IMR-90 (cell line): ENCODE data around the gene TBX10. TPM values are rescaled to one million over a fixed set of nuclear protein-coding genes. Genes with fewer than 3 reads are reported as not detected.

Source experiments
- ATAC-seq: fragments of 200-7000 bp; cut with Tn5 transposase; 2 replicates; pipeline ENCODE4 v1.9.1; 2020; ENCODE audit warnings: low read depth, mild to moderate bottlenecking, moderate library complexity
- BruUV-seq: library from RNA; stranded (reverse); fragments of 400-500 nt; replicated peaks from 2 replicates; lab custom pipeline; 2021; lab: Mats Ljungman, UMichigan
- CTCF ChIA-PET: fragments of 300-600 bp; formaldehyde crosslinking; extraction: SDS; loops from one replicate; lab custom pipeline; 2021; ENCODE audit warnings: antibody characterized with exemption; lab: Yijun Ruan, JAX
- POLR2A ChIA-PET: fragments of 300-600 bp; sonication (Branson Sonifier 250); formaldehyde crosslinking; loops from one replicate; lab custom pipeline; 2022; ENCODE audit warnings: antibody characterized with exemption; ENCODE audit not compliant: unreplicated experiment; lab: Charles Lee
- DNase-seq: peaks from one replicate; pipeline ENCODE4 v3.0.0; 2013
- H2AFZ ChIP-seq: replicated peaks from 2 replicates; pipeline ENCODE3; 2013; ENCODE audit warnings: low read length, mild to moderate bottlenecking; ENCODE audit not compliant: poor library complexity
- H2AK5ac ChIP-seq: 2 replicates; pipeline ENCODE4 v1.6.1; 2013; ENCODE audit warnings: low read depth, low read length, inconsistent platforms
- H2AK9ac ChIP-seq: replicated peaks from 2 replicates; pipeline ENCODE3; 2013; ENCODE audit warnings: mild to moderate bottlenecking, low read depth, low read length, moderate library complexity; ENCODE audit not compliant: poor library complexity
- H2BK120ac ChIP-seq: 2 replicates; pipeline ENCODE4 v1.6.1; 2013; ENCODE audit warnings: low read depth, low read length, inconsistent platforms
- H2BK15ac ChIP-seq: 3 replicates; pipeline ENCODE4 v1.6.1; 2013; ENCODE audit warnings: low read depth, low read length, inconsistent platforms
- H2BK20ac ChIP-seq: 2 replicates; pipeline ENCODE4 v1.6.1; 2013; ENCODE audit warnings: low read depth, mild to moderate bottlenecking, inconsistent platforms, low read length, moderate library complexity
- H2BK5ac ChIP-seq: 2 replicates; pipeline ENCODE4 v1.6.1; 2013; ENCODE audit warnings: mild to moderate bottlenecking, low read depth, low read length, inconsistent platforms; ENCODE audit not compliant: poor library complexity, severe bottlenecking
- H3K14ac ChIP-seq: replicated peaks from 2 replicates; pipeline ENCODE4 v1.6.1; 2013; ENCODE audit warnings: low read depth, low read length, inconsistent platforms
- H3K18ac ChIP-seq: 2 replicates; pipeline ENCODE4 v1.6.1; 2013; ENCODE audit warnings: low read depth, low read length, control low read depth
- H3K23ac ChIP-seq: 2 replicates; pipeline ENCODE4 v1.6.1; 2013; ENCODE audit warnings: low read depth, low read length, inconsistent platforms
- H3K27ac ChIP-seq: 2 replicates; pipeline ENCODE4 v1.5.1; 2013; ENCODE audit warnings: mild to moderate bottlenecking, control low read depth, low read length; ENCODE audit not compliant: insufficient read depth
- H3K27me3 ChIP-seq: 2 replicates; pipeline ENCODE4 v1.6.1; 2013; ENCODE audit warnings: low read length; ENCODE audit not compliant: control insufficient read depth, insufficient read depth
- H3K36me3 ChIP-seq: 2 replicates; pipeline ENCODE4 v1.6.1; 2013; ENCODE audit warnings: low read length, mixed read lengths; ENCODE audit not compliant: control insufficient read depth, insufficient read depth
- H3K4ac ChIP-seq: 2 replicates; pipeline ENCODE4 v1.6.1; 2013; ENCODE audit warnings: low read depth, low read length, inconsistent platforms
- H3K4me1 ChIP-seq: 2 replicates; pipeline ENCODE4 v1.6.1; 2013; ENCODE audit warnings: low read length, mixed read lengths; ENCODE audit not compliant: control insufficient read depth, insufficient read depth
- H3K4me2 ChIP-seq: 2 replicates; pipeline ENCODE4 v1.6.1; 2013; ENCODE audit warnings: low read depth, mild to moderate bottlenecking, control low read depth, low read length, moderate library complexity
- H3K4me3 ChIP-seq: 2 replicates; pipeline ENCODE4 v1.5.1; 2013; ENCODE audit warnings: low read depth, mild to moderate bottlenecking, control low read depth, low read length, moderate library complexity; ENCODE audit not compliant: insufficient read depth
- H3K56ac ChIP-seq: 2 replicates; pipeline ENCODE4 v1.6.1; 2013; ENCODE audit warnings: low read length, inconsistent platforms; ENCODE audit not compliant: insufficient read depth; ENCODE audit errors: extremely low read depth
- H3K79me1 ChIP-seq, 2 experiments: 2 replicates each; pipeline ENCODE4 v1.6.1; 2013; ENCODE audit warnings: low read length in 2 of 2, inconsistent platforms in 1 of 2, low read depth in 1 of 2
- H3K9ac ChIP-seq: 2 replicates; pipeline ENCODE4 v1.6.1; 2013; ENCODE audit warnings: low read depth, low read length, control low read depth
- H3K9me1 ChIP-seq: 2 replicates; pipeline ENCODE4 v1.6.1; 2013; ENCODE audit warnings: low read length, inconsistent platforms; ENCODE audit not compliant: insufficient read depth
- H3K9me3 ChIP-seq: 2 replicates; pipeline ENCODE4 v1.6.1; 2013; ENCODE audit warnings: low read length; ENCODE audit not compliant: control insufficient read depth, insufficient read depth
- H4K20me1 ChIP-seq: 2 replicates; pipeline ENCODE4 v1.6.1; 2013; ENCODE audit warnings: low read length, inconsistent platforms; ENCODE audit not compliant: insufficient read depth
- H4K5ac ChIP-seq: 2 replicates; pipeline ENCODE4 v1.6.1; 2013; ENCODE audit warnings: mild to moderate bottlenecking, low read depth, low read length, control low read depth
- H4K8ac ChIP-seq, 2 experiments: 2 replicates each; pipeline ENCODE4 v1.6.1; 2013; ENCODE audit warnings: low read depth in 2 of 2, low read length in 2 of 2, control low read depth in 1 of 2, inconsistent platforms in 1 of 2
- H4K91ac ChIP-seq: 2 replicates; pipeline ENCODE4 v1.6.1; 2013; ENCODE audit warnings: low read depth, low read length, inconsistent platforms; ENCODE audit not compliant: insufficient read depth
- BHLHE40 ChIP-seq: fragments of 150-350 bp; IDR thresholded peaks from 2 replicates; pipeline ENCODE4 v1.6.1; 2016; ENCODE audit warnings: mild to moderate bottlenecking, low read depth, low read length
- ELK1 ChIP-seq: fragments of 150-350 bp; IDR thresholded peaks from 2 replicates; pipeline ENCODE4 v1.6.1; 2016; ENCODE audit warnings: low read depth, mild to moderate bottlenecking, low read length, moderate library complexity, borderline replicate concordance
- FOS ChIP-seq: fragments of 150-350 bp; IDR thresholded peaks from 2 replicates; pipeline ENCODE4 v1.6.1; 2016; ENCODE audit warnings: low read depth, low read length
- MAFK ChIP-seq: IDR thresholded peaks from 2 replicates; pipeline ENCODE4 v1.6.1; 2012; ENCODE audit warnings: low read depth, low read length, improper control_type of control experiment
- MXI1 ChIP-seq: IDR thresholded peaks from 2 replicates; pipeline ENCODE4 v1.6.1; 2012; ENCODE audit warnings: low read depth, mild to moderate bottlenecking, low read length, moderate library complexity, borderline replicate concordance
- NFE2L2 ChIP-seq: fragments of 150-350 bp; IDR thresholded peaks from 2 replicates; pipeline ENCODE4 v1.6.1; 2016; ENCODE audit warnings: low read depth, mild to moderate bottlenecking, low read length
- POLR2A ChIP-seq: IDR thresholded peaks from 2 replicates; pipeline ENCODE4 v1.6.1; 2012; ENCODE audit warnings: mild to moderate bottlenecking, low read depth, low read length
- RAD21 ChIP-seq: IDR thresholded peaks from 2 replicates; pipeline ENCODE4 v1.6.1; 2012; ENCODE audit warnings: low read length, improper control_type of control experiment
- RCOR1 ChIP-seq: IDR thresholded peaks from 2 replicates; pipeline ENCODE4 v1.6.1; 2012; ENCODE audit warnings: mild to moderate bottlenecking, low read length, improper control_type of control experiment; ENCODE audit not compliant: insufficient replicate concordance
- RFX5 ChIP-seq: IDR thresholded peaks from 2 replicates; pipeline ENCODE4 v1.8.0; 2012; ENCODE audit warnings: low read depth, mild to moderate bottlenecking, low read length, moderate library complexity
- USF2 ChIP-seq: fragments of 150-350 bp; IDR thresholded peaks from 2 replicates; pipeline ENCODE4 v1.6.1; 2017; ENCODE audit warnings: mild to moderate bottlenecking, antibody characterized with exemption, low read length, low read depth
- WGBS, 2 experiments: methylation state at CpG; one replicate each; pipeline versions ENCODE4 v1.1.5 to v1.1.7; 2013; ENCODE audit warnings: missing lambda C conversion rate in 2 of 2; ENCODE audit not compliant: insufficient read length in 1 of 2; ENCODE audit errors: extremely low coverage in 2 of 2; 5-methylcytosine and 5-hydroxymethylcytosine counted together
- dilution Hi-C: fragments of 300-500 bp; cut with HindIII; formaldehyde crosslinking; loops from one replicate; pipeline ENCODE4 v1.14.3; 2018; ENCODE audit warnings: low sequenced_read_pairs; ENCODE audit not compliant: unreplicated experiment
- in situ Hi-C: fragments of 300-500 bp; cut with MboI; formaldehyde crosslinking; loops from 3 replicates; pipeline ENCODE4 v1.14.3; 2019; ENCODE audit warnings: low sequenced_read_pairs, inconsistent platforms, mixed read lengths
- intact Hi-C: fragments of 100-400 bp; cut with micrococcal nuclease; formaldehyde crosslinking; loops from 2 replicates; pipeline ENCODE4 v1.10.0; 2022
- polyA plus RNA-seq, 3 experiments: library from polyadenylated mRNA; depleted of rRNA; stranded (reverse); fragments of >200 nt; gene quantifications; 2 replicates each; pipeline ENCODE4 v1.2.3, GENCODE V29; 2012; ENCODE audit warnings: low replicate concordance in 1 of 3
- total RNA-seq: library from RNA; depleted of rRNA; stranded (reverse); fragments of >200 nt; gene quantifications from 2 replicates; pipeline ENCODE4 v1.2.3, GENCODE V29; 2012

The TBX10 gene
- total and polyA plus RNA-seq, 2 of the 4 experiments (the other 2 are of a cell fraction) = not detected

- H3K23ac ChIP-seq = no peak overlapping the region
- H2BK5ac ChIP-seq = no peak overlapping the region
- ATAC-seq (no peak), DNase-seq (no peak)
- no peaks in the 10 kb centered on the region for H3K9me1 ChIP-seq
- no peak overlapping the region for H4K91ac ChIP-seq
- in situ Hi-C loops (no loop called here), intact Hi-C loops (loop anchor here (5.0 kb wide), 1 partner anchor 85 kb away; no protein-coding TSS in a partner anchor), dilution Hi-C loops (no loop called here)
- TF ChIP-seq USF2 (no peak), BHLHE40 (no peak), FOS (no peak), POLR2A (no peak), MAFK (no peak), RFX5 (no peak), RAD21 (no peak), MXI1 (no peak), RCOR1 (no peak), ELK1 (no peak), NFE2L2 (no peak)
- H3K4me2 ChIP-seq = no peak overlapping the region
- H3K27me3 ChIP-seq = peaks cover 12% of the 10 kb centered on the region
- no peak overlapping the region for H3K9ac ChIP-seq
- H3K9me3 ChIP-seq = peaks cover 3% of the 10 kb centered on the region
- no TSS peak for BruUV-seq
- H3K36me3 ChIP-seq = no peaks in the 10 kb centered on the region
- no peak overlapping the region for H3K14ac ChIP-seq
- no peak overlapping the region for H4K8ac ChIP-seq
- no peaks in the 10 kb centered on the region for H3K79me1 ChIP-seq
- H2AK5ac ChIP-seq = no peak overlapping the region
- H3K4me3 ChIP-seq = no peak overlapping the region
- H4K20me1 ChIP-seq = no peaks in the 10 kb centered on the region
- ChIA-PET POLR2A (interaction anchor here (0.7 kb wide), 1 partner anchor 23 kb away, joined by 3 read pairs; no protein-coding TSS in a partner anchor), CTCF (interaction anchor here (1.9 kb wide), 1 partner anchor 27 kb away, joined by 7 read pairs; the partner anchor contains the start of gene NUDT8)
- WGBS, 2 experiments = no CpG with 5 or more reads among the region's 3 CpGs
- no peak overlapping the region for H3K56ac ChIP-seq
- no peak overlapping the region for H3K18ac ChIP-seq
- no peak overlapping the region for H3K4ac ChIP-seq
- no peak overlapping the region for H2BK20ac ChIP-seq
- H3K27ac ChIP-seq = no peak overlapping the region
- no peak overlapping the region for H2BK15ac ChIP-seq
- H4K5ac ChIP-seq = no peak overlapping the region
- no peak overlapping the region for H2AK9ac ChIP-seq
- no peaks in the 10 kb centered on the region for H3K4me1 ChIP-seq
- H2BK120ac ChIP-seq = no peak overlapping the region
- no peak overlapping the region for H2AFZ ChIP-seq
These were observed 17.7 kb upstream of the TBX10 start for GRCh38 chr11:67657300-67657699.
